Neural cell (in vitro differentiated cells): ENCODE data around the gene ELMO1.

Experiments used
- CTCF ChIP-seq: fragments of 450-650 bp; IDR thresholded peaks from 2 replicates; pipeline ENCODE4 v1.5.1; 2014; ENCODE audit warnings: antibody characterized with exemption, mild to moderate bottlenecking, moderate library complexity; ENCODE audit not compliant: poor library complexity, severe bottlenecking
- EP300 ChIP-seq: fragments of 450-650 bp; conservative IDR thresholded peaks from 2 replicates; pipeline ENCODE4 v1.6.1; 2014; ENCODE audit warnings: antibody characterized with exemption, mild to moderate bottlenecking, moderate library complexity; ENCODE audit not compliant: poor library complexity, severe bottlenecking
- EZH2 ChIP-seq: fragments of 200-600, 300-800 bp; shearing (Covaris generic), sonication (generic); IDR thresholded peaks from 2 replicates; pipeline ENCODE4 v1.6.1; 2014; ENCODE audit warnings: antibody characterized with exemption, low read length, borderline replicate concordance, mild to moderate bottlenecking; ENCODE audit not compliant: insufficient read depth, poor library complexity, severe bottlenecking
- POLR2AphosphoS5 ChIP-seq: IDR thresholded peaks from 2 replicates; pipeline ENCODE4 v1.6.1; 2012
- RAD21 ChIP-seq: fragments of 450-650 bp; conservative IDR thresholded peaks from 2 replicates; pipeline ENCODE4 v1.6.1; 2014; ENCODE audit warnings: antibody characterized with exemption, mild to moderate bottlenecking, moderate library complexity
- REST ChIP-seq: IDR thresholded peaks from 2 replicates; pipeline ENCODE4 v1.6.1; 2012; ENCODE audit warnings: borderline replicate concordance
- TAF1 ChIP-seq: IDR thresholded peaks from 2 replicates; pipeline ENCODE4 v1.6.1; 2012; ENCODE audit warnings: low read depth

- TF ChIP-seq CTCF (no peak), EP300 (no peak), TAF1 (no peak), REST (no peak), POLR2AphosphoS5 (no peak), EZH2 (no peak), RAD21 (no peak)
Measured at GRCh38 chr7:37105762-37106161, 342.9 kb downstream of the ELMO1 start.
